ENCODE data around the gene HOXA10.

GRCh38 chr7:27184337-27185012 is 10.4 kb upstream of the HOXA10 start:
- TF ChIP-seq TAF1 (IDR thresholded peaks at IDR 0.05; ENCODE audit: borderline replicate concordance, low read depth, low read length) (no peak), POLR2A (IDR thresholded peaks at IDR 0.05; ENCODE audit: low read depth, low read length) (no peak), POLR2AphosphoS5 (IDR thresholded peaks at IDR 0.05; ENCODE audit: low read depth, low read length) (no peak)

Data from GM12892 (cell line).